Right hindlimb (tissue), 1 donor: ENCODE measurements around the gene NRF1.

Source experiments
- DNase-seq: peaks from one replicate; pipeline ENCODE4 v3.0.0-alpha.2; 2018

NRF1 gene

GRCh38 chr7:129772646-129773280 lies 161.2 kb downstream of the NRF1 start:
- no peak for DNase-seq

DNA sequence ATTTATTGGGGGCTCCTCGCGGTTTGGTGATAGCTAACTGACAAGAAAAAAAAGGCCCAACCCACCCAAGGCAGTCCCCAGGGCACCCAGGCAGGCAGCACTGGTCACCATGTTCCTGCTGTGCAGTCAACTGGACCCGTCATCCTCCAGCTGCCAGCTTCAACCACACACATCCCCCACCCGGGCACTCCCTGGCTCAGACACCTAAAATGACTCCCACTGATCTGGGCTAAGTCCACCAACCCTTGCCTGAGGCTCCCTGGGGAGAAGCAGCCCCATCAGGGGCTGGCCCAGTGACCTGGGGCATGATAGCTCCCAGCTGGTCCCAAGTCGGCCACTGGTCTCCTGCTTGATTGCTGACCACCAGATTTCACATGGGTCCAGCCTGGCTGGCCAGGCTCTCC lies 161.8 kb downstream of the NRF1 start:
- no peak for DNase-seq

GRCh38 chr7:129773871-129774270 lies 162.4 kb downstream of the NRF1 start:
- DNase-seq = no peak

GRCh38 chr7:129774359-129774758 lies 162.8 kb downstream of the NRF1 start:
- DNase-seq = peak; percentile 64

GRCh38 chr7:129774871-129775694 lies 163.6 kb downstream of the NRF1 start:
- DNase-seq = no peak

- no peak for DNase-seq
Measured at GRCh38 chr7:129775695-129776361, 164.3 kb downstream of the NRF1 start.

DNA sequence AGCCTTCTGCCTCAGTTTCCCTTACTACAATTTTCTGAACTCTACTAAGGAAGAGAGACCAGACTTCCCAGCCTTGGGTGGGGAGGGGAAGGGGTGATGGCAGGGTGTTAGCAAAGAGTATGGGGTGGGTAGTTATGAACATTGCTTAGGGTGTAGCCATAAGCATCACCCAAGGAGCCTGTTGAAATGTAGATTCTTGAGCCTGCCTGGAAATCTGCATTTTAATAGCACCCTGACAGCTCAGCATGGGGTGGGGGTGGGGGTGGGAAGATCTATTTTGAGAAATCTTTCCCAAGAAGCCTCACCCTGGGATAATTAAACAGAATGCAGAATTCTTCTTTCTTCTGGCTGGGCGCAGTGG lies 164.8 kb downstream of the NRF1 start:
- DNase-seq = no peak

- no peak for DNase-seq
Measured at GRCh38 chr7:129777195-129777844, 165.8 kb downstream of the NRF1 start.

- no peak for DNase-seq
Measured at GRCh38 chr7:129777993-129778769, 166.7 kb downstream of the NRF1 start.

DNA sequence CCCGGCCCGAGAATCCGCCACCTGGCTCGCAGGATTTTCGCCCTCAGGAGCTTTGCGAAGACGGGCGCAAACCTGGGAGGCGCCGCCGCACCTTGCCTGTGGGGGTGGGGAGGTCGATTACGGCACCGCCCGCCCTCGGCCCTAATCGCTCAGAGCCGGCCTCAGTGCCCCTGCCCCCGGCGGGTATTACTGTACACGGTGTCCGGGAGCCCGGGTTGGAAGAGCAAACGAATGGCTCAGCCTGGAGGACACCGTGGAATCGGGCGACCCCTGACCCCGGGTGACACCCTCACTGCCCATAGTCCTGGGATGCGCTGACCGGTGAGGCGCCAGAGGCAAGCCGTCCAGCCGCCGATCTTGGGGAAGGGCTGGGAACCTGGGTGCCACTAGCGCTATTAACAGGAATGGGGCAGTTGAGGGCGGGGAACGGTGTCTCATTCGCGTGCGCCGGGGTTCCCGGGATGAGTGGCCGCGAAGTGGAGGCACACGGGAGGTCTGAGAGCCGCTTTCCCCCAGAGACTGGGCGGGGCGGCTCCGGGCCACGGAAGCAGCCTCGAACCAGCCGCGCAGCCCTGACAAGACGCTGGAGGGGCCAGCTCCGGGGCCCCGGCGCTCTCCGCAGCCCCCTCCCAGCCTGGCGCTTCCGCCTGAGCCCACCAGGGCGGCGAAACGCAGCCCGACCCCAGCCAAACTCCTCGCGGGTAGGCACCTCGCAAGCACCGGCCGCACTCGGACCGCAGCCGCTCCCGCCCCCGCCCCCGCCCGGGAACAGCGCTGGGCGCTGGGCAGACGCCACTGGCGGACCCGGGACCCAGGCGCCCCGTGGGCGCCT lies 167.5 kb downstream of the NRF1 start:
- no peak for DNase-seq

DNA sequence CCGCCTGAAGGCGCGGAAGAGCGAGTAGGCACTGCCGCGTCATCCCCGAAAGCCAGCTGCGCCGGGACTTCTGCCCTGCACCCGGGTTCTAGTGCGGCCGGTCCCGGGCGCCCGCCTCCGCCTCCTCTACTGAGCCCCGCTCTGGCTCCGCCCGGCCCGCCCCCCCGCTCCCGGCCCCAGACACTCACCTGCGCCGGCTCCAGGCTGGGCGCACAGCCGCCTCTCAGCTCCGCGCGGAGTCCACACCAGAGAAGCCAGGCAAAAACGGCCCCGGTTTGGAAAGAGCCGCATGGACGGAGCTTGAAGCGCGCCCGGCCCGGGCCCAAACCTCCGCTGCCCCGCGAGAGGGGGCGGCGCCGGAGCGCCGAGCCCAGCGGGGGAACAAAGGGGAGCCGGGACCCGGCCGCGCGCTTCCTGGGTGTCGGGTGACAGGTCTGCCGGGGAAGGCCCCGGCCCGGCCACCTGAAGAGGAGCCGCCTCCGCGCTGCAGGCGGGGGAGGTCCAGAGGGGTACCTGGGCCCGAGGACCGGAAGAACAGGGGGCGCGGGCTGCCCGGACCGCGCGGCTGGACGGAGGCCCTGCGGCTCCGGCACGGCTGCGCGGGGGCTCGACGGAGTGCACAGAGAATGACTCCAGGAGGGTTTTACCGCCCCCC lies 168.2 kb downstream of the NRF1 start:
- DNase-seq = no peak

DNA sequence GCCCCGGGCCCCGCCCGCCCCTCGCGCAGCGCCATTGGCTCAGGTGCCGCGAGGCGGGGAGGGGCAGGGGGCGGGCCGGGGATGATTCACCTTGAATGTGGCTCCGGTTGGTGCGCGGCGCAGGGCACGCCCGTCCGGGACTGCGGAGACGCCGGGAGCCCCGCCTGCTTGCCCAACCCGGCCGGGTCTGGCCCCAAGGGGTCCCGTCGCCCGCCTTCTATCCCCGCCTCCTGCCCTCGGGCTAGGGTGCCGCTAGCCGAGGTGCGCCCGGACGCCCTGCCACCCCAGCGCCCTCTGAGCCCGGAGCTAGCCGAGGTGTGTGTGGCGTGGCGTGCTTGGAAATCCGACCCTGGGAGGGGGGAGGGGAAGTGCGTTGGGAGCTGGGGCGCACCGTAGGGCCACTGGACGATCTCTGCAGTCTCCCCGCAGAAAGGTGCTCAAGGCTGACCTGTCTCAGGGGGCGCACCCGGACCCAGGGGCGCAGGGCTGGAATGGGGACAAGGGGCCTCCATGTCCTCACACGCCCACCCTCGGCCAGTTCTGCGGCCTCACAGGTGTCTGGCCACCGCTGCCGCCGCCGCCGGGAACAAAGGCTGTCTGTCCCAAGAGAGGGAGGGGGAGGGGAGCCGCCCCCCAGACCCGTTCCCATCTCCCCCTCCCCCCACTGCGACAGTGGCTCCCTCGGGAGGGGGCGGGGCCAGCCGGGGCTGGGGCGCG lies 168.9 kb downstream of the NRF1 start:
- DNase-seq = no peak

DNA sequence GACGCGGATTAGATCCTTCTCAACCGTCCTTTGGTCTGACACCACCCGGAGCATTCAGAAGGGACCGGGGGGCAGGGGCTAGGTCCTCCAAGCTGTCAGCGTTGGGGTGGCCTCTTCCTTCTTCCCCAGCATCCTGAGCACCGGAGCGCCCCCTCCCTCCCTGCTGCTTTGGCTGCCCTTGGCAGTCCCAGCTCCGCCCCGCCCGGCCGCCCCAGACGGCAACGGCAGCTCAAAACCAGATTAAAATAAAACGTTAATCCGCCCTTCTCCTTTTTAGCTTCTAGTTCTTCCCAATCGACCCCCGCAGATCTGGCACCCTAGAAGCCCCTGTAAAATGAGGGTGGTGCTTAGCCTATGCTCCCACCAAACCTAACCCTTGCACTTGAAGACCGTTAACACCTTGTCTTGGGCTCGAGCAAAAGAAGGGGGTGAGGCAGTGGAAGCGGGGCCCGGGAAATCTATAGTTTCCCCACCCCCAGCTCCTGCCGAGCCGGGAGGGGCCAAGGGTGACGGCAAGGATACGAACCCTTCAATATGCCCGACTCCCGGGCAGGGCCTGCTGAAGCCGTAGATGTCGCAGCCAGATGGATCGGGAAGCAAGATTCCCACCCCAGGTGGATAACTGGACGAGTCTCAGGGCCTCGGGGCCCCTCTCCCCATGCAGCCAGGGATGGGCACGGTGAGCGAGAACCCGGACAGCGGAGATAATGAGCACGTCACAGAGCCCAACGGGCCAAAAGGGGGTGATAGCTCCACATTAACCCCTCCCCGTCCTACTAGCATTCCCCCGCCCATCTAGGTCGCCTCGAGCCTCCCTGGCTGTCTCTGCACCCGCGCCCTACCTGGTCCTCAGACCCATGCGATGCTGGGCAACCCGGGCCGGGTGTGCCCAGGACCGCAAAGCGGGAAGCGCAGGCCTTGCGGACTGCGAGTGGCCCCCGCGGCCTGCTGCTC lies 169.7 kb downstream of the NRF1 start:
- no peak for DNase-seq

GRCh38 chr7:129781928-129782817 lies 170.7 kb downstream of the NRF1 start:
- DNase-seq = no peak

- no peak for DNase-seq
Measured at GRCh38 chr7:129782818-129783583, 171.5 kb downstream of the NRF1 start.

GRCh38 chr7:129783584-129783919 lies 172.0 kb downstream of the NRF1 start:
- DNase-seq = no peak

GRCh38 chr7:129784437-129784782 lies 172.9 kb downstream of the NRF1 start:
- DNase-seq = no peak
